HG02973 (cell line): ENCODE measurements around the gene TEX19.
"Not testable (repeated sequence)": the region's sequence is repeated elsewhere in the genome, so short reads cannot be mapped to it uniquely, and the experiment has no call there.

Experiments
- ATAC-seq: cut with Tn5 transposase; IDR thresholded peaks from one replicate; pipeline ENCODE4 v1.9.1; 2021; ENCODE audit warnings: moderate library complexity; ENCODE audit not compliant: unreplicated experiment

TEX19 gene

DNA sequence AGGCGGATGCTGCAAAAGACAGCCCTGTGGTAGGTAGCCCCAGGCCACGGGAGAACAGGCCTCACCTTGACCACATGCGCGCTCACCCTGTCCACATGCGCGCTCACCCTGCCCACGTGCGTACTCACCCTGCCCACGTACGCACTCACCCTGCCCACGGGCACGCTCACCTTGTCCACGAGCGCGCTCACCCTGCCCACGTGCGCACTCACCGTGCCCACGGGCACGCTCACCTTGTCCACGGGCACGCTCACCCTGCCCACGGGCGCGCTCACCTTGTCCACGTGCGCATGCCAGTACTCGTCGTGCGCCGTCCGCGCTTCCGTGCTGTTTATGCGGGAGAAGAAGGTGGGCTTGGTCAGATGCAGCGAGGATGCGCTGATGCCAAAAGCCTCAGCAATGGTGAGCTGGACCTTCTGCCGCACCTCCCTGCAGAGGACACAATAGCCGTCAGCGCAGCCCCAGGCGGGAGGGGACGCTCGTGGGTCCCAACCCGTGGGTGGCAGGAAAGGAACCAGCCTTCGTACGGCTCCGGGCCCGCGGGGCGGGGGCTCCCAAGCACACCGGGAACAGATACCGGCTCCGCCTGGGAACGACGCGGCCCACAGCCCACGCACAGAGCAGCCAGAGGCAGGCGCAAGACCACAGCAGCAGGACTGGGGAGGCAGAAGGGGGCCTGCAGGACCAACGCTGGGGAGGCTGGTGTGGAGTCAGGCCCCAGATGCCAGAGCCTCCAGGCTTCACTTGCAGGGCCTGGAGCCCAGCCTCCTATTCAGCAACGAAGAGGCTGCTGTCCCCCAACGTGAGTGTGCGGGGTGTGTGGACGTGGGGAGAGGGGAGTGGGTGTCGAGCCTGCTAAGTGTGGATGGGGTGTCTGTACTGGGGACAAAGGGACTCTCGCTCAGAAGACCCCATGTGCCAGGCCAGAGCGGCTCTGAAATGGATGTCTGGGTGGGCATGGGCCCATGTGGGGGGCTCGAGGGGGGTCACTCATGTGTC is 44.9 kb downstream of the TEX19 start:
- no peak for ATAC-seq

DNA sequence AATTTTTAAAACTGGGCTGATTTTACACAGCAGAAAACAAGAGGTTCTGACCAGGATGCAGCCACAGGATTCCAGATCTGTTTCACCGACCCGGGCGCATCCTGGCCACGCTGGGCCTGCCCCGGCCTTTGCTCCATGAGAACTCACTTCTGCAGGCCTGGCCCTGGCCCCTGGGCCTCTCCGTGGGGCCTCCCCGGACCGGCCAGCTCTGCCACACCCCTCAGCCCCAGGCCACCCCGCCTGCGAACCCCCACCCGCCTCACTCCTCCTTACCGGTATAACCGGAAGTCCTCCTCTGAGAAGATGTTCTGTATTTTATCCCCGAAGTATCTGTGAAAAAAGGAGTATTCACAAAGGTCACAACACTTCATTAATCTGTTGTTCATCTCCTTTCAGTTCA is 46.0 kb downstream of the TEX19 start:
- ATAC-seq, result no peak

GRCh38 chr17:82406131-82406671 is 47.2 kb downstream of the TEX19 start:
- ATAC-seq, result no peak

DNA sequence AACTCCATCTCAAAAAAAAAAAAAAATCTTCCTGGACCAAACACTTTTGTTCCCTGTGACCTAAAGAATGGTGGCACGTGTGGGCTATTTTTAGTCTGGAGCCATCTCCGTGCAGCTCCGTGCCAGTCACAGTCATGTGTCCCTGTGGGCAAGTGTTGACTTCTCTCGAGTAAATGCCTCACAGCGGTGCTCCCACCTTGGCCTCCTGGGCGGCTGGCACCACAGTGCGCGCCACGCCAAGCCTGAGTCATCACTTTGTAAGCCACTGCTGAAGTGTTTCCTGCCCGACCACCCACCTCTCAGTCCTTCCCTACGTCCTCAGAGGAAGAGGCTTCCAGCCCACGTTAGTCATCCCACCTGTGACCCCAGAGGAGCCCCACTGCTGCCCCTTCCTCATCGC is 48.2 kb downstream of the TEX19 start:
- no peak for ATAC-seq

DNA sequence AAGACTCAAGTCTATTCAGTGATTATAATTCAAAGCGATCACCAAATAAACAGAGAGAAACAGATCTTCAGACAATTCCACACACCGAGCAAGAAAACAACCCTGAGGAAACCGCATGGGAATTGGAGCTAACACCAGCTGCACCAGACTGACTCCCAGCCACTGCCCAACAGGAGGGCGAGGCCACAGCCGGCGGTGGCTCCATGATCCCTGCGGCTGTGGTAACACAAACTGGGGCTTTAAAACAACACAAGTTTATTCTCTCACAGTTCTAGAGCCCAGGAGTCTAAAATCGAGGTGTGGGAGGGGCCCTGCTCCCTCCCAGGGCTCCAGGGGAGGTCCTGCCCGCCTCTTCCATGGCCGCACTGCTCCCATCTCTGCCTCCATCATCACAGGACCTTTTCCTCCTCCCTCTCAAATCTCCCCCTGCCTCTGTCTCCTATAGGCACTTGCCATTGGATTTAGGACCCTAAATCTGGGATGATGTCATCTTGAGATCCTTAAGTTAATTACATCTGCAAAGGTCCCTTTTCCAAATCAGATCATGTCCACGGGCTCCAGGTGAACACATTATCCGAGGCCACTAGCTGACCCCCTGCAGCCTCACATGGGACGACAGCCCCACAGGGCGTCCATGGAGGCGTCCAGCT is 49.4 kb downstream of the TEX19 start:
- ATAC-seq, result no peak

GRCh38 chr17:82408938-82409318 is 49.9 kb downstream of the TEX19 start:
- ATAC-seq, result no peak

GRCh38 chr17:82410014-82410716 is 51.1 kb downstream of the TEX19 start:
- ATAC-seq, result no peak

- ATAC-seq, result no peak
These were observed 52.5 kb downstream of the TEX19 start for GRCh38 chr17:82411396-82412053.

DNA sequence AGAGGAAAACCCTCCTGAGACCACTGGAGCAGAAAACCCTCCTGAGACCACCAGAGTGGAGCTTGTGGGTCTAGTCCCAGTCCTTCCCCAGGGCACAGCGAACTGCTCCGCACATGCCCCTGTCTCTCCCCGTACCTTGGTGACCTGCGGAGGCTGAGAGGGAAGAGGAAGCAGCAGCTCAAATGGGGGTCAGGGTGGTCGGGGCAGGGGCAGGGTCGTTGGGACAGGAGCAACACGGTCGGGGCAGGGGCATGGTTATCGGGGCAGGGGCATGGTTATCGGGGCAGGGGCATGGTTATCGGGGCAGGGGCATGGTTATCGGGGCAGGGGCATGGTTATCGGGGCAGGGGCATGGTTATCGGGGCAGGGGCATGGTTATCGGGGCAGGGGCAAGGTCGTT is 53.0 kb downstream of the TEX19 start:
- ATAC-seq, result not testable (repeated sequence)

- no peak for ATAC-seq
These were observed 53.8 kb downstream of the TEX19 start for GRCh38 chr17:82412535-82413520.
